GM12873 (cell line): ENCODE results near the gene PPP4R1.

ENCODE experiments used
- CTCF ChIP-seq: IDR thresholded peaks from 2 replicates; pipeline ENCODE4 v1.5.1; 2012; ENCODE audit warnings: low read depth, mild to moderate bottlenecking, moderate library complexity, low read length, control low read depth; ENCODE audit not compliant: insufficient read depth; ENCODE audit errors: missing control alignments

The PPP4R1 gene

GRCh38 chr18:9546468-9546867, 67.9 kb downstream of the PPP4R1 start:
- no peak for TF ChIP-seq CTCF

- TF ChIP-seq CTCF: no peak
Measured at GRCh38 chr18:9545029-9545428, 69.3 kb downstream of the PPP4R1 start.

DNA sequence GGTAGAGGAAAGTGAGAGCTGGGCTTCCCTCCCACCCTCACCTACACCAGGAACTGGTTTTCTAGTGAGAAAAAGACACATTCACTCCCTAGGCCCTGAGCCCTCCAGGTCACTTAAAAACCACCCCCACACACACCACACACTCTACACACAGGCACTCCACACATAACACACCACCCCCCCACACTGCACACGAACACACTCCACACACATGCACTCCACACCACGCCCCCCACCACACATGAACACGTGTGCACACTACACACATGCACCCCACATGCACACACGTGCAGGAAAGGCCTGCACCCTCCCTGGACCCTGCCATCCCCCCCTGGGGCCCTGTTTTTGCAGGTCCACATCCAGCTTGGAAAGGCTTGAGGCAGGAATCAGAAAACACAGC, 71.4 kb downstream of the PPP4R1 start:
- TF ChIP-seq CTCF: no peak

- TF ChIP-seq CTCF: no peak
Measured at GRCh38 chr18:9539938-9540337, 74.4 kb downstream of the PPP4R1 start.

DNA sequence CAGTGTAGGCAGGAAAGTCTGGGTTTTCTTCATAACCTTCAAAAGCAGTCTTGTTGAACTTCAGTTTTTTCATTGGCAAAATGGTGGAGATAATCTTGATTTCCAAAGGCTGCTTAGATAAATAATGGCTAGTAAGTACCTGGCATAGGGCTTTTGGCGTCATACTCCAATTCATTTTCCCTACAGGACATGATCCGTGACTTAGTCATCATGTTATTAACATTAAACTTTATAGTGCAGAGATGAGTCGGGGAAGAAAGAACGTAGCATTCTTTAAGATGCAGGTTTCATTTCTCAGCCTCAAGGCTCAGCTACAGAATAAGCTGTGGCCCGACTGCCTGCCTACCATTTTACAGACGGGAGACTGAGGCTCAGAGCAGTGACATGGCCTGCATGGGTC, 75.1 kb downstream of the PPP4R1 start:
- TF ChIP-seq CTCF: no peak

DNA sequence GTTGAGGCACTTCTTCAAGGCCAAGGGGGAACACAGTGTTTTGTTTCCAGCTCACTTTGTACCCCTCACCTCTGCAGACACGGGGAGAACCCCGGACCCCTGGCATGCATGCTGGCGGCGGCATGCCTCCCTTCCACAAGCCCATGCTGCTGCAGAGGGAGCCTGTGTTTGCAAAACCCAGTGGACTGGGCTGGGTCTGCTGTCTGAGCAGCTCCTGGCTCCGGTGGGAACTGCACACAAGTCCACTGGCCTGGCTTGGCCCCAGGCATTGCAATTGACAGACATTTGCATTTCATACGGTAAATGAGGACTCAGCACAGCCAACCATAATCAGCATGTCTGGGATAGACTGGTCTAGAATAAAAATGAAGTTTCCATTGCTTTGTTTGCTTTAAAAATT, 76.7 kb downstream of the PPP4R1 start:
- TF ChIP-seq CTCF: no peak

DNA sequence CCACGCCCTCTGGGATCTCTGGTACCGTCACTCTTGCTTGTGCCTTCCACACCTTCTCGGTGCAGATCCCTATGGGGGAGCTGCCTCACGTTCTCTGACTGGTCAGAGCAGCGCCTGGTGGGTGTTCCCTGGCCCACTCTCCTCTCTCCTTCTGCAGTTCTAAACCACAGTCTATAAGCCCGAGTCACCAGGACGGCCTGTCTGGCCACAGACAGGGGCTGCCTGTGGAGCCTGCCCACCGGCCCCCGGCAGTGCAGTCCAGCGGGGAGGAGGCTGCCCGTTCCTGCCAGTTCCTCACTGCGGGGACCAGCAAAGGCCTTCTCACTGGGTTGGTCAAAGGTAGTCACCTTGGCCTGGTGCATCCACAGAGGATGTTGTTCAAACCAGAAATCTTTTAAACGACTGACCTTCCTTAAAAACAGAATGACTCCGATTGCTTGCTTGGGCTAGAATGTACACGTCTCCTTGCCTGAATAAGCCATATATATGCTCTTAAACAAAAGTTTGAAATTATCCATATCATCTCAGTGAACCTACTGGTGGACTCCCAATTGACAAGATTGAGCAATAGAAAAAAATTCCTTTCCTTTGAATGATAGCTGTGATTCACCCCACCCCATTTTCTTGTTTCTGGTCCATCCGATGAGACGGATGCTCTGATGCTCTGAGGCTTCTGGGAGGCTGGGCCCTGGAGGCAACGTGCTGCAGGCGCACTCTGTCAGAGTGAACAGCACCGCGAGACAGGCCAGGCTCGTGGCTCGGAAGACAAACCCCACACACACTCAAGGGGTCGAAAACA, 77.8 kb downstream of the PPP4R1 start:
- TF ChIP-seq CTCF: no peak
